GM21390 (cell line): ENCODE data around the gene HECW1.
A peak's percentile ranks its signal among the peaks of the same experiment; 100 is the strongest.

Experiments
- ATAC-seq: cut with Tn5 transposase; IDR thresholded peaks from one replicate; pipeline ENCODE4 v1.9.1; 2021; ENCODE audit not compliant: unreplicated experiment

The HECW1 gene

GRCh38 chr7:43405948-43406347 is 293.5 kb downstream of the HECW1 start:
- ATAC-seq = no peak

GRCh38 chr7:43406961-43407360 is 294.5 kb downstream of the HECW1 start:
- ATAC-seq = no peak

GRCh38 chr7:43408981-43409380 is 296.5 kb downstream of the HECW1 start:
- no peak for ATAC-seq

- no peak for ATAC-seq
These were observed 305.0 kb downstream of the HECW1 start for GRCh38 chr7:43417455-43417854.

- no peak for ATAC-seq
These were observed 318.0 kb downstream of the HECW1 start for GRCh38 chr7:43430411-43430810.

GRCh38 chr7:43431020-43431595 is 318.7 kb downstream of the HECW1 start:
- no peak for ATAC-seq

GRCh38 chr7:43433639-43434038 is 321.2 kb downstream of the HECW1 start:
- no peak for ATAC-seq

GRCh38 chr7:43437001-43437400 is 324.6 kb downstream of the HECW1 start:
- ATAC-seq = no peak

- ATAC-seq = no peak
These were observed 326.5 kb downstream of the HECW1 start for GRCh38 chr7:43438897-43439479.

GRCh38 chr7:43439631-43440401 is 327.4 kb downstream of the HECW1 start:
- ATAC-seq = peak; percentile 88

GRCh38 chr7:43441231-43442130 is 329.0 kb downstream of the HECW1 start:
- no peak for ATAC-seq

GRCh38 chr7:43443381-43443780 is 330.9 kb downstream of the HECW1 start:
- ATAC-seq = no peak

- ATAC-seq = no peak
These were observed 332.5 kb downstream of the HECW1 start for GRCh38 chr7:43444711-43445578.

GRCh38 chr7:43449577-43449976 is 337.1 kb downstream of the HECW1 start:
- ATAC-seq = no peak

GRCh38 chr7:43450894-43451293 is 338.4 kb downstream of the HECW1 start:
- no peak for ATAC-seq

GRCh38 chr7:43454936-43455518 is 342.6 kb downstream of the HECW1 start:
- ATAC-seq = peak; percentile 81

- ATAC-seq = no peak
These were observed 343.8 kb downstream of the HECW1 start for GRCh38 chr7:43456200-43456599.

GRCh38 chr7:43458330-43459018 is 346.0 kb downstream of the HECW1 start:
- ATAC-seq = no peak

GRCh38 chr7:43459019-43459337 is 346.5 kb downstream of the HECW1 start:
- ATAC-seq = no peak
